HG02852 (cell line): Measurements from ENCODE around the gene OMA1.
A peak's percentile ranks its signal among the peaks of the same experiment; 100 is the strongest.
"Not testable (repeated sequence)": the region's sequence is repeated elsewhere in the genome, so short reads cannot be mapped to it uniquely, and the experiment has no call there.

Source experiments
- ATAC-seq: cut with Tn5 transposase; IDR thresholded peaks from one replicate; pipeline ENCODE4 v1.9.1; 2021; ENCODE audit warnings: mild to moderate bottlenecking, moderate library complexity; ENCODE audit not compliant: unreplicated experiment

The OMA1 gene

DNA sequence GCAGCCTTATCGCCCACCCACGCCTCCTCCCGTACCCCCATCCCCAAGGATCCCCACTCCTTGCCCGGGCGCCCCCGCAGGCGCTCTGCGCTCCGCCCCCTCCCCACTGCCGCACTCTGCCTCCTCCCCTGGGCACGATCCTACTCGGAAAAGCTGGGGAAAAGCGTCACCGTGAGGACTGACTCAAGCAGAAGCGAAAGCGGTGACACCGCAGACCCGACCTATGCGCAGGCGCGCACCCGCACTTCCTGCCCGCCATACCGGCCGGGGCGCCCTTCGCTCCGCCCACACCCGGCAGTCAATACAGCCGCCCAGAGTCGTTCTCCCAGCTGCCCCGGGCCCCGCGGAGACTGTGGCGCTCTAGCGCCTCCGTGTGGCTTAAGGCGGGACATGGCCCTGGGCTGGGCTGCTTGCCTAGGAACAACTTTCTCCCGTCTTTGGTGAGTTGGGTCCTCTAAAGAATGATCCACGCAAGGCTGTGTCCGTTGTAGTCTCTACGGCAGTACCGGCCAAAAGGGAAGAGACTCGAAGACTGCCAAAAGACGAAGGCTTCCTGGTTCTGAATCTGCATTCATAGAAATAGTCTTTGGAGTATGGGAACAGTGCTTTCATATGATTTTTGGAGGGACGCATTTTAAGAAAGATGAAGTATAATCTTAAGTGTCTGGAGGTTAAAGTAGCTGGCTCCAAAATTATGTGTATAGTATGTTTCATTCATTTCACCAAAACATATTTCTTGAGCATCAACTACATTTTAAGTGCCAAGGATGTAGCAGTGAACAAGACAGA lies at the start of gene OMA1:
TSS of gene OMA1 (minus strand) at position 207 of the 789 bp plus-strand sequence. CDS start 7,432 bp downstream, outside the sequence.
- peak; percentile 93 for ATAC-seq

DNA sequence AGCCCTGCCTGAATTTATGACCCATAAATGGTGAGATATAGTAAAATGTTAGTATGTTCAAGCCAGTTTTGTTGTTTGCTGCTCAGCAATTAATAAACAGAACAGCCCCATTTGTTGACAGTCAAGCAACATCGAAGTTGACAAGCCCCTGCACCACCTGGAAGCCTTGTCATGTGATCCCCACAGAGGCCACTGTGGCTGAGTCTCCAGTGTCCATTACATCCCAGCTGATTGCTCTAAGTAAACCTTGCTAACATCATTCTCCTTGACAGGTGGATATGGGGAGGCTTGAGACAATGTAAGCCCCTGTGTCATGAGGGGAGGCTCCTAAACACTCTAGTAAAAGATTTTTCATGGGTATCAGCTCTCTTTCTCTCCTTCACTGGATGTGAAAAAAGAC lies 48.0 kb upstream of the OMA1 start:
- no peak for ATAC-seq

DNA sequence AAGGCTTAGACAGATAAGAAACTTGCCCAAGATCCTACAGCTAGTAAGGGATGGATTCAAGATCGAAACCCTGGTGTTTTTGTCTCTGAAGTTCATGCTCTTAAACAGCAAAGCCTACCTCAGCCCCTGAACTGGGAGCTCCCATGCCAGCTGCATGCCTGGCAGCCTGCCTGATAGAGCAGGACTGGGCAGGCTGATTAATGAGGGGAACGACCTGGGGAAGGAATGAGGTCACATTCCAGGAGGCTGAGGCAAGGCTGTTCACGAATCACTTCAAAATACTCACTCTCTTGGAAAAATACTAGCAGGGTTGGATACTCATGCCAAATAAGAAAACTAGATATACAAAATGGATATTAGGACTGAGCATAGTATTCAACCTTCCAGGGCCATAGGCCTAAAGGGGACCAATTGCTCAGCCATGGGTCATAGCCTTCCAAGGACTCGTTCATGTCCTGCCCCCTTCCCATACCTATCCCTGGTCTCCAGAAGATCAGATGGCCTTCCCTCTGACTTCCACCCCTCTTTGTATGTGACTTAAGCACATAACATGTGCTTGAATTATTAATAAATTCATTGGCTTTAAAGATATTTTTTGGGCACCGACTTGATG lies 46.1 kb upstream of the OMA1 start:
- no peak for ATAC-seq

DNA sequence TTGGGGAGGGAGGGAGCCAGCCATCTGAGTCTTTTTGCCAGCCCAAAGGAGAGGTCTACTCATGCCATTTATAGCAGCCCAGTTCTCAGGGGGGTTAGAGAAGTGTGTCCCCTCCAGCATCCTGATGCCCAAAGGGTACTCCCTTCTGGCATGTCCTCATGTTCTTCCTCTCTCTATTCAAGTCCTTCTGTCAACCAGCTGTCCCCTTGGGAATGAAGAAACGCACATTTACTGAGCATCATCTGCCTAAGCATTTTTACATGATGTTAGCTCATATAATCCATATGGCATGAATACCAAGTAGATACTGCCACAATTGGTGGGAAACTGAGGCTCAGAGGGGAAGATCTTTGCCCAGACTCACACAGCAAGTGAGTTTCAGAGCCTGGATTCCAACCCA lies 45.3 kb upstream of the OMA1 start:
- no peak for ATAC-seq

DNA sequence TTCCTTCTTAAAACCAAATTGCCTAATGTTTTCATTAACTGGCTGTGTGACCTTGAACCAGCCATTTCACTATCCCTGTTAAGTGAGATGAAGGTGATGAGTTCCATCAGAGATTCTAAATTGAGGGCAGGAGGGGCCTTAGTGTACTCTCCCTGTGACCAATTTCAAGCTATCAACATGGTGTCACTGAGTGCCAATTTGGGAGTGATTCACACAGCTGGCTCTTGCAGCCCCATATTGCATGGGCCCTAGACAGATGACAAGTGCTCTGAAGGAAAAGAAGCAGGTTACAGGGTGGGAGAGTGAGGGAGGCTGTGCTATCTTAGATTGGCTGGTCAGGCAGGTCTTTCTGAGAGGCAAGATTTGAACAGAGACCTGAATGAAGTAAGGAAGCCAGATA lies 43.5 kb upstream of the OMA1 start:
- ATAC-seq = no peak

DNA sequence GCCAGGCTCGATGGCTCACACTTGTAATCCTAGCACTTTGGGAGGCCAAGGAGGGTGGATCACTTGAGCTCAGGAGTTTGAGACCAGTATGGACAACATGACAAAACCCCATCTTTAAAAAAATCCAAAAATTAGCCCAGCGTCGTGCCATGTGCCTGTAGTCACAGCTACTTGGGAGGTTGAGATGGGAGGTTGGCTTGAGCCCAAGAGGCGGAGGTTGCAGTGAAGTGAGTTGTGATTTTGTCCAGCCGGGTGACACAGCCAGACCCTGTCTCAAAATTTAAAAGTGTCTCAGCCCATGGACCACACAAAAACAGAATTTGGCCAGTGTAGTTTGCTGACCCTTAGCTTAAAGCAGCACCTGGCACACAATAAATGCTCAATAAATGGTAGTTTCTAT lies 41.9 kb upstream of the OMA1 start:
- ATAC-seq = no peak

DNA sequence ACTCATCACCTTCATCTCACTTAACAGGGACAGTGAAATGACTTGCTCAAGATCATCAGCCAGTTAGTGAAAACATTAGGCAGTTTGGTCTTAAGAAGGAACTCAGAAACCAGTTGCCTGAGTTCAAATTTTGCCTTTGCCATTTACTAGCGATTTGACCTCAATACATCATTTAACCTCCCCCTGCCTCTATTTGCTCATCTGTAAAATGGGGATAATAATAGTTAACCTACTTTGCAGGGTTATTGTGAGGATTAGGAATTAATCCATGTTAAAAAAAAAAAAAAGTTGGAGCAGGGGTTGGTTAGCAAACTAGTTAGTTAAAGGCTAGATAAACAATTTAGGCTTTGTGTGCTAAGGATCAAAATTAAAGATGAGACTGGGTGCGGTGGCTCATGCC lies 41.1 kb upstream of the OMA1 start:
- no peak for ATAC-seq

DNA sequence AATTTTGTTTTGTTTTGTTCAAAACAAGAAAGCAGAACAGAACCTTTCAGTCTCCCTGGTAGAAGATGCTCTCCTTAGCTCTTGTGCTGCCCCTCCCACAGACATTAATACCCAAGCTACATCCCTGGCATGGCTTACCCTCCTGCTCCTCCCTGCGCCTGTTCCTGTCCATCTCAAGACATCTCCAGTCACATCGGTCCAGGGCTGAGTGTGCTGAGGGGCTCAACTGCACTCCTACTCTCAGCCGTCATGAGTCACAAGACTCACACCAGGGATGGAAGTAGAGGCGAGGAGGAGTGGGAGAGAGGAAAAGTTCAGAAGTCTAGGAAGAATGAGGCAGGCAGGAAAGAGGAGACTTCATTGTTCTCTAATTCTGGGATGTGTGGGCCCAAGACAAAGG lies 39.7 kb upstream of the OMA1 start:
- no peak for ATAC-seq

DNA sequence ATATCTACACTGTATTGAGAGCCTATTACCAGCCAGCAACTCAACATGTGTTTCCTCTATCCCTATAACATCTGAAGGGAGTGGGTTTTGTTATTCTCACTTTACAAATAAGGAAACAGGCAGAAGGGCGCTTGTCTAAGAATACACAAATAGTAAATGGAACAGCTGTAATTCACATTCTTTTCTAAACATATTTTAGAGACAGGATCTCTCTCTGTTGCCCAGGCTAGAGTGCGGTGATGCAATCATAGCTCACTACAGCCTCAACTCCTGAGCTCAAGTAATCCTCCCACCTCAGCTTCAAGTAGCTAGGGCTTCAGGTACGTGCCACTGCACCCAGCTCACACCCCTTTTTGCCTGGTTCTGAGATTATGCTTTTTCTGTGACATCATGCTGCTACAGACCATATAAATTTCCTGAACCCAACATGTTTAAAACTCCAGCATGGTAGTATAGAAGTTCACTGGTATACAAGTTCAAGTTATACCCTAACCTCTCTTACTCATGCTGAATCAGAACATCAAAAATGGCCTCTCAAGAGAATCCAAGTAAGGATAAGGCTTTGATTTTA lies 39.1 kb upstream of the OMA1 start:
- ATAC-seq = no peak

DNA sequence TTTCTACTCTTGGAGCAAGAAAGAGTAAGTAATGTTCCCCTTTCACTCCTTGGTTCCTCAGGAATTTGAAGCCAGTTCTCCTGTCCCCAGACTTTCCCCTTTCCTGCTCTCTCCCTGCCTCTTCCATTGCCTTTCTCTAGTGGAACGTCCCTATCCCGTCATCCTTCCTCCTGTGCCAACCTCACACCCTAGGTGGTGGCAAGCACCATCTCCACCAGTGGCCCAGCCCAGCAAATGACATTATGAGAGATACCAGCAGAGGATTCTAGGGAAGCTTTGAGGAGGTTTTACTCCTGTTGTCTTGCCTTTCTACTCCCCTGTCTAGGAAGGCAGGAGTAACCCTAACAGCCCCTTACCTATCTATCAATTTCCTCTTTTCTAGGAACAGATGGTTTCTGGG lies 38.6 kb upstream of the OMA1 start:
- ATAC-seq = no peak

DNA sequence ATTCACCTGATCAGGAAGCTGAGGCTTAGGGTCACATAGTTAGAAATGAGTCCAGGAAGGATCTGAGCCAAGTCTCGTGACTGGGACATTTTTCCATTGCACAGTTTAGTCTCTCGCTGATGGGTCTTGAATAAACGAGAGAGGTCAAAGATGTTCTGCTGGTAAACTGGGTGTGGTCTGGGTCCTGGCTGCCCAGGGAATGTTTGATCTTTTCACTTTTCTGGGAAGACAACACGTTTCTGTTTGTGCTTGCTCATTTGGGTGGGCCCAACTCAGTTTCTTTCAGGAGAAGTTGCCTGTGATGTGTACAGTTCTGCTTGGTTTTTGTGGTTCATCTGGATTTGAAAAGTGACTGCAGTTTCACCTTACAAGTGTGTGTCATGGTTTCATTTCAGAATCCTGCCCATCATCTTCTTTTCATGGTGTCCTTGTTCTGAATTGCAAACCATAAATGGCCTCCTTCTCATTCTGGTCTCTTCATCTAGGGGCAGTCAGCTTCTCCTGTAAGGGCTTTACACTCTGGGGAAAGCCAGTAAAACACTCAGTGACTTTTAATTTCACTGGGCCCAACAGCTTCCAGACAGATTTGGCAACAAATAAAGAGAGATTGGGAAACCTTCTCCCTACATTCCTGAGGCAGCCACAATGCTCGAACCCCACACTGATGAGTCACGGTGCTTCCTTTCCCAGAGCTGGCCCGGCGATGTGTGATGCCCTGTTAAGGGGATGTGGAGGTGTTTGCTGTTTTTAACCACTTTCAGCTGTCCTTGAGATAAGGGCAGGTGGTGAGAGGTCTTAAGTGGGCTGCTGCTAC lies 37.8 kb upstream of the OMA1 start:
- ATAC-seq = peak; percentile 78

DNA sequence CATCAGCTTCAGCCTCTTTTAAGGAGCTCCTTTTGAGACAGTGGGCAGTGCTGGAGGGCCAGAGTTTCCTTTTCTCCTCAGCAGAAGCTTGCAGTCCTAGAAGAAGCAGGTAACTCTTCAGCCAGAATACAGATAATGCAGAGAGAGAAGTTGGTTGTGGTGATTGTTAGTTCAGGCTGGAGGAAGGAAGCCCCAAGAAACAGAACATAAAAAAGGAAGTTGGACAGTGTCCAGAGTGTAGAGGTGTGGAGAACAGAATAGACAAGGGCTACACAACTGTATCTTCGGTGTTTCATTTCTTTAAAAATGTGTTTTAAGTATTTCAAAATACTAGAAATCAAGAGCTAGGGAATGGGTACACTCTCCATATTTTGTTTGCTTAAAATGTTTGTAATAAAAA lies 37.0 kb upstream of the OMA1 start:
- no peak for ATAC-seq

DNA sequence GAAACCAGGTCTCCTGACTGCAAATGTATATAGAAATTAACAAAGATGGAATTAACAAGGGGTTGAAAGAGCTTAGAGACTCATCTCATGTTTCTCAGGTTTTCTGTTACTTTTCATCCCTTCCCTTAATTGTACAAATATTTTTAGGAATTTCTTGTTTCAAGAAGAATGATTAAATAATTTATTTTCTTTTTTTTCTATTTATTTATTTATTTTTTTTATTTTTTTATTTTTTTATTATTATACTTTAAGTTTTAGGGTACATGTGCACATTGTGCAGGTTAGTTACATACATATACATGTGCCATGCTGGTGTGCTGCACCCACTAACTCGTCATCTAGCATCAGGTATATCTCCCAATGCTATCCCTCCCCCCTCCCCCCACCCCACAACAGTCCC lies 35.6 kb upstream of the OMA1 start:
- ATAC-seq = not testable (repeated sequence)

DNA sequence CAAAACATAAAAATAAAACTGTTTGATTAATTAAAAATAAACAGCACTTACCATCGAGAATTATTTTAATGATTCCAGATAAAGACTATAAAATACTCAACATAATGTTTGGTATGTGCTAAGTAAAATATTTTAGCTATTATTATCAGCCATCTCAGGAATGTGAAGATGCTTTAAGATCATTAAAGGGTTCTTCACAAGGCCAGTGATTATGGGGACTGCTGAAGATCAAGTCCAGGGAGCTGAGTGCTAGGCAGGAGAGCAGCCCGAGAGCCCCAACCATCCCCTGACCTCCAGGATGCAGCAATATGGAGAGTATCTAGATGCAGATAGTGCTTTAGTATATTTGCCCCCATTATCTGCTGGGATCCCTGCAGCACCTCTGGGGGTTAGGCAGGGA lies 35.1 kb upstream of the OMA1 start:
- ATAC-seq = no peak

DNA sequence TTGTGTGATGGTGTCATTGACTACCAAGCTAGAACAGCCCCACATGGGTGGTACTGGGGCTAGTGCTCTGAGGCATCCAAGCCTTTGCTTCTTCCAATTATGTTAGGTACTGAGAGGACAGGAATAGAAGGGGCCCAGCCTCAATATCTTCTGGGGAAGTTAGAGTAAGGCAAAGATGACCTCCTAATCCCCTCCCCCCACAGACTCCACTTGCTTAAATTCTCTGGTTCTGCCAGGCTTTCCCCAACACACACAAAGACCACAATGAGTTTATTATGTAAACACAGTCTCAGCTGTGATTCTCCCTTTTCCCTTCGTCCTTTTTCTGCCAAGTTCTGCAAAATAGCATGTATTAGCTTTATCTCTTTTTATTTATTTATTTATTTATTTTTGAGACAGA lies 33.7 kb upstream of the OMA1 start:
- ATAC-seq = no peak

DNA sequence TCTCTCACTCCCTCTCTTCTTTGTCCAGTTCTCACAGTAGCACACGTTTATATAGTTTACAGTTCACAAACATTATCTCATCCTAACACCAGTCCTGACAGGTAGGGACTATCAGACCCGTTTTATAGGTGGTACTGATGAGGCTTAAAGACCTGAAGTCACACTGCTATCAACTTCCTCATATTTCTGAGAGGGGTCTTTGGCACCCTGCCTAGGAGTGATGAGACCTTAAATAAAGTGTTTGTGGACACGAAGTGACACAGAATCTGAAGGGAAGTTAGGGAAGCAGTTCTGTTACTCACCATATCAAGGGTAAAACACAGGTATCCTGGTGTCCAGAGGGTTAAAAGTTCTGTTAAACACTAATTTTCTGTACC lies 31.1 kb upstream of the OMA1 start:
- no peak for ATAC-seq

DNA sequence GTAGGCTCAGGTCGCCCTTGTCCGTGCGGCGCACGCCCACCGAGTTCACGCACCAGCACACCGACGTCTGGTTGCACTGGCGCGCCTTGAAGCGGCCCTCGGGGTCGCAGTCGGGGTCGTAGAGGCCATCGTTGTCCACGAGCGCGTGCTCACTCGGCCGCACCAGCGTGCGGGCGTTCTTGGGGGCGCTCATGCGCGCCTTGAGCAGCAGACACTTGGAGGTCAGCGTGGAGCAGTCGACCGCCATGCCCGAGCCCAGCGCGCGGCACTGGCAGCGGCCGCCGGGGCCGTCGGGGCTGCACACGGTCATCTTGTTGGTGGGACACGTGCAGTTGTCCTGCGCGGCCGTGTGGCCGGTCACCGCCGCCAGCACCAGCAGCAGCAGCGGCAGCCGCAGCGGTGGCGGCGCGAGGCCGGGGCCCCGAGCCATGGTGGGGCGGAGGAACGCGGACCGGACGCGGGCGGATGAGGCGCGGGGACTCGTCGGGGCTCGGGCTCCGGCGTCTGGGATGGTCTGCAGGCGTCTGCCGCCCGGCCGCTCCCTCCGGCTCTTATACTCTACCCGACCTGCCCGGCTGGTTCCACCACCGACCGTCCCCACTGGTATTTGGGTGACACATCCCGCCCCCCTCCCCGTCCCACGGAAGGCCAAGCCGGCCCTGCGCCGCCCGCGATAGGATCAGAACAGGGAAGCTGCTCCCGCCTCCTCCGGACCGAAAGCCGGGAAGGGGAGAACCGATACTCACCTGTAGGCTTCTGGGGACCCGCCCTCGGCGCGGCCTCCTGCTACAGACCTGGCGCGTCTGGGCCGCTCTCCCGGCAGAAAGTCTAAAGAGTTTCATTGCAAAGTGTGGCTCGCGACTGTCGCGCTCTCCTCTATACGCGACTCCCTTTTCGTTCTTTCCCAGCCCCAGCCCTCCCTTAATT lies 30.5 kb upstream of the OMA1 start, which contains the start of gene TACSTD2:
TSS of gene TACSTD2 (minus strand) at position 526 of the 927 bp plus-strand sequence. CDS start at position 430, 96 bp downstream.
- ATAC-seq = no peak

DNA sequence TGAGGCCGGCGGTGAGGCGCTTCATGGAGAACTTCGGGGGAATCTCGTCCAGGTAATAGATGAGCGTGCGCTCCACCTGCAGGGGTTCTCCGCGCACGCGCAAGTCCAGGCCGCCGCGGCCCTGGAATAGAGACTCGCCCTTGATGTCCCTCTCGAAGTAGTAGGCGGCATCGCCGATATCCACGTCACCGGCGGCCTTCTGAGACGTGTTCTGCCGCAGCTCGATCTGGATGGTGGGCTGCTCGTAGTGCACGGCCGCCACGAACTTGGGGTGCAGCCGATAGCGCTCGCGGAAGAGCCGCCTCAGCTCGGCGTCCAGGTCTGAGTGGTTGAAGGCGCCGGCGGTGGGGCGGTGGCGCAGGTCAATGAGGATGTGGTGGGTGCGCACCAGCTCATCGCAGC lies 29.8 kb upstream of the OMA1 start:
- ATAC-seq = no peak

DNA sequence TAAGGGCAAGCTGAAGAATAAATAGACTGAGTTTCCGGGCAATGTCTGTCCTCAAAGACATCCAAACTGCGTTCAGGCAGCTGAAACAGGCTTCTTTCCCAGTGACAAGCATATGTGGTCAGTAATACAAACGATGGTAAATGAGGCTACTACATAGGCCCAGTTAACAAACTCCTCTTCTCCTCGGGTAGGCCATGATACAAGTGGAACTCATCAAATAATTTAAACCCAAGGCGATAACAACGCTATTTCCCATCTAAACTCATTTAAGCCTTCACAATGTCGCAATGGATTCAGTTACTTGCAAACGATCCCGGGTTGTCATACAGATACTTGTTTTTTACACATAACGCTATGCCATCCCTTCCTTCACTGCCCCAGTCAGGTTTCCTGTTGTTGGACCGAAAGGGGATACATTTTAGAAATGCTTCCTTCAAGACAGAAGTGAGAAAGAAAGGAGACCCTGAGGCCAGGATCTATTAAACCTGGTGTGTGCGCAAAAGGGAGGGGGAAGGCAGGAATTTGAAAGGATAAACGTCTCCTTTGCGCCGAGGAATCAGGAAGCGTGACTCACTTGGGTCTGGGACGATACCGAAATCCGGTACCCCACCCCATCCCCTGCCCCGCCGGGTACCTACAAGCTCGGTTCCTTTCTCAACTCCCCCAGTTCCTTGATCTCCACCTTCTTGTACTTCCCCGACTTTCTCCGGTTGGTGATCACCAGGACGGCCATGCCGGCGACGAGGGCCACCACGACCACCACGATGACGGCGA lies 29.2 kb upstream of the OMA1 start:
- no peak for ATAC-seq

DNA sequence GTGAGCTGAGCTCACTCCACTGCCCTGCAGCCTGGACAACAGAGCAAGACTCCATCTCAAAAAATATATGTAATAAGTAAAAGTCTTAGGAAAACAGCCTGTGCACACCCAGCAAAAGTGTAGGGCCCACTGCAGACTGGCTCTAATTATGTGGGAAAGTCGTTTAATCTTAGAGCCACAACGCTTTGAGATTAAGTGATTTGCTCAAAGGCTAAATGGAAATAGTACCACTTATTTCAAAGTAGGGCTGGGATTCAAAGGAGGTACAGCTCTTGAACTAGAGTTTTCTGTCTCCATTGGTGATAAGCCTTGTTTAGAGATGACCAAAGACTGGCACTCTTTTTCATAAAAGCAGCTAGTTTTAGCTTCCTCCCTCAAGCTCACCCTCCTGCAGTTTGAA lies 28.3 kb upstream of the OMA1 start:
- no peak for ATAC-seq
